Peyer's patch (tissue), 4 donors: ENCODE results near the gene TCF4. TPM values are rescaled to one million over a fixed set of nuclear protein-coding genes. Genes with fewer than 3 reads are reported as not detected.

Experiments used
- DNase-seq, 3 donors: peaks; one replicate each; pipeline ENCODE4 v3.0.0-alpha.2; 2017 to 2019
- H3K27ac ChIP-seq, 4 donors: fragments of 200-600 bp; sonication (generic); one replicate each; pipeline ENCODE4 v1.5.1; 2016 to 2019
- H3K27me3 ChIP-seq, 2 donors: fragments of 200-600 bp; sonication (generic); one replicate each; pipeline ENCODE4 v1.5.1; 2019
- H3K36me3 ChIP-seq, 3 donors: fragments of 200-600 bp; sonication (generic); one replicate each; pipeline ENCODE4 v1.5.1; 2016 to 2019
- H3K4me1 ChIP-seq, 4 donors: fragments of 200-600 bp; sonication (generic); one replicate each; pipeline ENCODE4 v1.5.1; 2016 to 2019
- H3K4me3 ChIP-seq, 4 donors: fragments of 200-600 bp; sonication (generic); 1 replicate in 3 of 4; 2 replicates in 1 of 4; pipeline ENCODE4 v1.5.1; 2016 to 2019; ENCODE audit warnings: mild to moderate bottlenecking in 1 of 4
- H3K9me3 ChIP-seq, 4 donors: fragments of 200-600 bp; sonication (generic); one replicate each; pipeline ENCODE4 v1.5.1; 2016 to 2019; ENCODE audit warnings: mild to moderate bottlenecking in 1 of 4
- CTCF ChIP-seq, 6 experiments: fragments of 450-650 bp in 4 of 6; fragments of 200-600 bp in 2 of 6; sonication (generic) in 1 of 6; IDR thresholded peaks; one replicate each; pipeline ENCODE4 v1.5.1; 2017 to 2019; ENCODE audit warnings: antibody characterized with exemption in 6 of 6, mild to moderate bottlenecking in 3 of 6, moderate library complexity in 1 of 6
- POLR2A ChIP-seq, 2 donors: fragments of 450-650 bp; IDR thresholded peaks; one replicate each; pipeline ENCODE4 v1.5.1; 2017; ENCODE audit warnings: antibody characterized with exemption in 2 of 2, mild to moderate bottlenecking in 2 of 2, moderate library complexity in 2 of 2
- total RNA-seq, 4 donors: library from RNA; depleted of rRNA; stranded (reverse); fragments of >200 nt; gene quantifications; one replicate each; pipeline ENCODE4 v1.1.0, GENCODE V29; 2016

The TCF4 gene
- total RNA-seq, 4 donors from 2014 or later, result 11.9 to 190 (median 33.8) TPM

- Histone ChIP-seq H3K27ac (no peak overlapping the region), H3K4me3 (no peak overlapping the region), H3K9me3 (no peaks in the 10 kb centered on the region), H3K4me1 (no peaks in the 10 kb centered on the region), H3K36me3 (no peaks in the 10 kb centered on the region), H3K27me3 (no peaks in the 10 kb centered on the region)
- DNase-seq, result no peak
- no peak for TF ChIP-seq POLR2A (IDR thresholded peaks at IDR 0.05)
- no peak for TF ChIP-seq CTCF (IDR thresholded peaks at IDR 0.05)
Observed at GRCh38 chr18:55608497-55608896, 20.5 kb upstream of the TCF4 start.

- no peak overlapping the region for H3K27ac ChIP-seq
- H3K4me1 ChIP-seq, result no peaks in the 10 kb centered on the region
- no peaks in the 10 kb centered on the region for H3K36me3 ChIP-seq
- no peak for DNase-seq
- H3K9me3 ChIP-seq, result no peaks in the 10 kb centered on the region
- no peak overlapping the region for H3K4me3 ChIP-seq
- no peak for TF ChIP-seq POLR2A (IDR thresholded peaks at IDR 0.05)
- no peak for TF ChIP-seq CTCF (IDR thresholded peaks at IDR 0.05)
- H3K27me3 ChIP-seq, result no peaks in the 10 kb centered on the region
Observed at GRCh38 chr18:55607773-55608172, 19.8 kb upstream of the TCF4 start.

- no peak for TF ChIP-seq POLR2A (IDR thresholded peaks at IDR 0.05)
- TF ChIP-seq CTCF (IDR thresholded peaks at IDR 0.05), result no peak
- DNase-seq, result no peak
Observed at GRCh38 chr18:55605733-55606338, 17.8 kb upstream of the TCF4 start.

GRCh38 chr18:55603775-55604174 is 15.8 kb upstream of the TCF4 start:
- Histone ChIP-seq H3K27me3 (no peaks in the 10 kb centered on the region), H3K4me1 (no peaks in the 10 kb centered on the region), H3K4me3 (no peak overlapping the region), H3K9me3 (no peaks in the 10 kb centered on the region), H3K27ac (no peak overlapping the region), H3K36me3 (no peaks in the 10 kb centered on the region)
- no peak for DNase-seq
- TF ChIP-seq POLR2A (IDR thresholded peaks at IDR 0.05) (no peak), CTCF (IDR thresholded peaks at IDR 0.05) (no peak)

More at GRCh38 chr18:55605733-55606338, 17.8 kb upstream of the TCF4 start:
- Histone ChIP-seq H3K36me3 (no peaks in the 10 kb centered on the region), H3K27ac (no peak overlapping the region), H3K4me3 (no peak overlapping the region), H3K27me3 (no peaks in the 10 kb centered on the region), H3K9me3 (no peaks in the 10 kb centered on the region), H3K4me1 (no peaks in the 10 kb centered on the region)

- no peaks in the 10 kb centered on the region for H3K4me1 ChIP-seq
- DNase-seq, result no peak
- no peak for TF ChIP-seq CTCF (IDR thresholded peaks at IDR 0.05)
- TF ChIP-seq POLR2A (IDR thresholded peaks at IDR 0.05), result no peak
- H3K36me3 ChIP-seq, result no peaks in the 10 kb centered on the region
- H3K27ac ChIP-seq, result no peak overlapping the region
- H3K9me3 ChIP-seq, result no peaks in the 10 kb centered on the region
- H3K27me3 ChIP-seq, result no peaks in the 10 kb centered on the region
- H3K4me3 ChIP-seq, result no peak overlapping the region
Observed at GRCh38 chr18:55593888-55594287, 5.9 kb upstream of the TCF4 start.

GRCh38 chr18:55592572-55592971 is 4.6 kb upstream of the TCF4 start:
- Histone ChIP-seq H3K4me3 (no peak overlapping the region), H3K27ac (no peak overlapping the region), H3K36me3 (no peaks in the 10 kb centered on the region), H3K4me1 (no peaks in the 10 kb centered on the region), H3K9me3 (no peaks in the 10 kb centered on the region), H3K27me3 (no peaks in the 10 kb centered on the region)
- no peak for DNase-seq
- no peak for TF ChIP-seq POLR2A (IDR thresholded peaks at IDR 0.05)
- TF ChIP-seq CTCF (IDR thresholded peaks at IDR 0.05), result no peak
